ENCODE data around the gene RNASET2. TPM values are rescaled to one million over a fixed set of nuclear protein-coding genes. Genes with fewer than 3 reads are reported as not detected.

Gene RNASET2
- total RNA-seq, 1 donor from 2014 or later: 32.3 TPM

DNA sequence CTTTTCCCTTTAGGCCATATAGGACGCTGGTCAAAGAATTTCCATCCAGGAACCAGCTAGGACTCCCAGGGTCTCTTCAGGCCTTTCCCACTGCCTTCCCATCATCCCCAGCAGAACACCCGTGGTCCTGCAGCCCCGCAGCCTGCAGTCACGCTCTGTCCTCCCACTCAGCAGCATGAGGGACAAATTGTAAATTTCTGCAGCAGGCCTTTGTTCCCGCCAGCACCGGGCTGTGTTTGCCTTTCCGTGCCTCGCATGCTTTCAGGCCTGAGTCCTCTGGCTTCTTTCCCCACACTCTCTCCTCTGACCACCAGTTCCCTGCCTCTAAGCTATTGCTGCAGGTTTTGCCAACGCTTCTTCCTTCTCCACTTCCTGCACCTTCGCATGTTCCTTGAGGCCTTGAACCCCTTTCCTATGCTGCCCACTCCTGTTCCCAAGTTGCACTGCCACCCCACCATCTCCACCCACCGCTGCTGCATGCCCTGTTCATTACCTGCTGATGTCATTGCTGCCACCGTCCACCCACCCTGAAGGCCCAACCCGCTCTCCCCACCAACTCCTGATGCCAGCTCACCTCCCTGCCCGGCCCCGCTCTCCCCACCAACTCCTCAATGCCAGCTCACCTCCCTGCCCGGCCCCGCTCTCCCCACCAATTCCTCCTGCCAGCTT, 49.8 kb downstream of the RNASET2 start:
- TF ChIP-seq, protein P1, sequence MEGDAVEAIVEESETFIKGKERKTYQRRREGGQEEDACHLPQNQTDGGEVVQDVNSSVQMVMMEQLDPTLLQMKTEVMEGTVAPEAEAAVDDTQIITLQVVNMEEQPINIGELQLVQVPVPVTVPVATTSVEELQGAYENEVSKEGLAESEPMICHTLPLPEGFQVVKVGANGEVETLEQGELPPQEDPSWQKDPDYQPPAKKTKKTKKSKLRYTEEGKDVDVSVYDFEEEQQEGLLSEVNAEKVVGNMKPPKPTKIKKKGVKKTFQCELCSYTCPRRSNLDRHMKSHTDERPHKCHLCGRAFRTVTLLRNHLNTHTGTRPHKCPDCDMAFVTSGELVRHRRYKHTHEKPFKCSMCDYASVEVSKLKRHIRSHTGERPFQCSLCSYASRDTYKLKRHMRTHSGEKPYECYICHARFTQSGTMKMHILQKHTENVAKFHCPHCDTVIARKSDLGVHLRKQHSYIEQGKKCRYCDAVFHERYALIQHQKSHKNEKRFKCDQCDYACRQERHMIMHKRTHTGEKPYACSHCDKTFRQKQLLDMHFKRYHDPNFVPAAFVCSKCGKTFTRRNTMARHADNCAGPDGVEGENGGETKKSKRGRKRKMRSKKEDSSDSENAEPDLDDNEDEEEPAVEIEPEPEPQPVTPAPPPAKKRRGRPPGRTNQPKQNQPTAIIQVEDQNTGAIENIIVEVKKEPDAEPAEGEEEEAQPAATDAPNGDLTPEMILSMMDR (conservative IDR thresholded peaks at IDR 0.05): no peak
- Mint-ChIP-seq H3K4me3 (no peak overlapping the region), H3K27me3 (peaks cover 9% of the 10 kb centered on the region), H3K9me3 (no peaks in the 10 kb centered on the region), H3K27ac (no peak overlapping the region), H3K4me1 (ENCODE audit: unreplicated experiment) (peaks cover 17% of the 10 kb centered on the region), H3K36me3 (peaks cover 6% of the 10 kb centered on the region)
- no peak for DNase-seq (ENCODE audit: extremely low spot score, unreplicated experiment)

DNA sequence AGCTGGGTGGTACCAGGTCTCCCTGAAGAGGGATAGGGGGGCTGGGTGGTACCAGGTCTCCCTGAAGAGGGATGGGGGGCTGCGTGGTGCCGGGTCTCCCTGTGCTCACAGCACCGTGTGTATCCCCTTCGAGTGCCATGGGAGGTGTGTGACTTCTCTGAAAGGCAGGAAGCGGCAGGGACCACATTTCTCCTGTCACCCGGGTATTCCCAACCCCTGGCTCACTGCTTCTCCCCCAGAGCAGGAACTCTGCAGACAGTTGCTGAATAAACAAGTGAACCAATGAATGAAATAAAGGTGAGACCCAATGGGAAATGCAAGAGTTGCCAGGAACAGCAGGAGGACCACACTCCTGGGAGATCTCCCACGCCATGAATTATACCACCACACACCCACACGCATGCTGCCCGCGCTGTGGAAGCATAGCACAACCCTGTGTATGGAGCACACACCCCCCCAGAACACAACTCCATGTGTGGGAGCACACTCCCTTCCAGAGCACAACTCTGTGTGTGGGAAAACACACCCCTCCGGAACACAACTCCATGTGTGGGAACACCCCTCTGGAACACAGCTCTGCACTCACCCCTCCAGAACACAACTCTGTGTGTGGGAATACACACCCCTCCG, 50.7 kb downstream of the RNASET2 start:
- no peak overlapping the region for H3K27ac Mint-ChIP-seq
- H3K4me1 Mint-ChIP-seq (ENCODE audit: unreplicated experiment): peaks cover 17% of the 10 kb centered on the region
- peaks cover 6% of the 10 kb centered on the region for H3K36me3 Mint-ChIP-seq
- H3K4me3 Mint-ChIP-seq: no peak overlapping the region
- DNase-seq (ENCODE audit: extremely low spot score, unreplicated experiment): no peak
- TF ChIP-seq, protein P1 (conservative IDR thresholded peaks at IDR 0.05): no peak
- H3K9me3 Mint-ChIP-seq: no peaks in the 10 kb centered on the region
- H3K27me3 Mint-ChIP-seq: peaks cover 9% of the 10 kb centered on the region

- peaks cover 17% of the 10 kb centered on the region for H3K4me1 Mint-ChIP-seq (ENCODE audit: unreplicated experiment)
- TF ChIP-seq, protein P1 (conservative IDR thresholded peaks at IDR 0.05): no peak
- no peak for DNase-seq (ENCODE audit: extremely low spot score, unreplicated experiment)
- no peaks in the 10 kb centered on the region for H3K9me3 Mint-ChIP-seq
- H3K36me3 Mint-ChIP-seq: peaks cover 6% of the 10 kb centered on the region
- H3K4me3 Mint-ChIP-seq: no peak overlapping the region
- no peak overlapping the region for H3K27ac Mint-ChIP-seq
- H3K27me3 Mint-ChIP-seq: peaks cover 9% of the 10 kb centered on the region
These were observed 51.3 kb downstream of the RNASET2 start for GRCh38 chr6:166905013-166905412.

DNA sequence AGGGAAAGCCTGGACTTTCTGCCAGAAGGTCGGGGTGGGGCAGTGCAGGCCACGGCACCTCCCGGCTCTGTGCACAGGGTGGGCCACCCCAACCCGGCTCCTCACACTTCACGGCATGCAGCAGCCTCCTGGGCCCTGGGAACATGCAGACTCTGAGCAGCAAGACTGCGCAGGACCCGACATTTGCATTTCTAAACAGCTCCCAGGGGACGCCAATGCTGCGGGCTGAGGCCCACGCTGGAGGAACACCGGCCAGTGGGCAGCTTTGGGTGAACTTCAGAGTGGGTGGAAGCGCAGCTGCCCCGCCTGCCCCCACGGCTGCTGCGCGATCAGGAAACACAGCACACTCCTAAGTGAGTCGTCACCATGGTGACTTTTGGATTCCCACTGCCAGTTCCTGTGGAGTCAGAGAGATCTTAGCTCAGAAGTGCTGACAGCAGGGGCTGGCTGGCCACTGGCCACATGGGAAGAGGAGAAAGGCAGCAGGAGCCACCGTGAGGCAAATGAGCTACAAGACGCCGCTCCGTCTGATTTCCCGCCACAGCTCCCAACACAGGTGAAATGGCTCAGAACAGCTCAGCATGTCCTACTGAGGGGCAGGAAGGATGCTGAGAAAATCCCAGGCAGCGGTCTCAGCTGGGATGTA, 52.1 kb downstream of the RNASET2 start:
- Mint-ChIP-seq H3K9me3 (no peaks in the 10 kb centered on the region), H3K36me3 (peaks cover 5% of the 10 kb centered on the region), H3K27me3 (peaks cover 9% of the 10 kb centered on the region), H3K27ac (no peak overlapping the region), H3K4me3 (no peak overlapping the region), H3K4me1 (ENCODE audit: unreplicated experiment) (peaks cover 17% of the 10 kb centered on the region)
- TF ChIP-seq, protein P1 (conservative IDR thresholded peaks at IDR 0.05): no peak
- no peak for DNase-seq (ENCODE audit: extremely low spot score, unreplicated experiment)

DNA sequence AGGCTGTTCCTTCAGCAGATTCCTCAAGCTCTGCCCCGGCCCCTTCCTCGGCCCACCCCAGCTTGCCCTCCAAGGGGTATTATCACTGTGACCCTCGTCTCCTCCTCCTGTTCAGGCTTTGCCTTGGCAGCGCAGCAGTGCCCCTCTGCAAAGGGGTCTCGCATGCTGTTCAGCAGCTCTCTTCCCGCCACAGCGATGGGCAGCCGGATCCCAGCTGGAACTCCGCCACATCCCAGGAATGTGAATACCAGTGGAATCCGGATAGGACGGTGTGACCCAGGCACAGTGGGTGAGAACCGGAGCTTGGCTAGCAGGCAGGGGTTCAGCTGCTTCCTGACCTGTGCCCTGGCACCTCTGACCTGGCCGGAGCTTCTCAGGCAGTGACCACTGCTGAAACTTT, 52.9 kb downstream of the RNASET2 start:
- no peak overlapping the region for H3K4me3 Mint-ChIP-seq
- no peak overlapping the region for H3K27ac Mint-ChIP-seq
- no peaks in the 10 kb centered on the region for H3K9me3 Mint-ChIP-seq
- no peaks in the 10 kb centered on the region for H3K36me3 Mint-ChIP-seq
- TF ChIP-seq, protein P1 (conservative IDR thresholded peaks at IDR 0.05): no peak
- H3K4me1 Mint-ChIP-seq (ENCODE audit: unreplicated experiment): peaks cover 17% of the 10 kb centered on the region
- no peak for DNase-seq (ENCODE audit: extremely low spot score, unreplicated experiment)
- peaks cover 9% of the 10 kb centered on the region for H3K27me3 Mint-ChIP-seq
